H9 (cell line): ENCODE results near the gene PIP5K1A. TPM values are rescaled to one million over a fixed set of nuclear protein-coding genes. Genes with fewer than 3 reads are reported as not detected.

ENCODE experiments used
- DNase-seq: peaks from one replicate; pipeline ENCODE4 v3.0.0-alpha.2; 2017
- H2AFZ ChIP-seq: one replicate; pipeline ENCODE4 v1.6.1; 2013; ENCODE audit warnings: mild to moderate bottlenecking, low read length, control low read depth, moderate library complexity
- H2AK5ac ChIP-seq: 2 replicates; pipeline ENCODE4 v1.6.1; 2013; ENCODE audit warnings: low read length, control low read depth, mixed read lengths; ENCODE audit not compliant: insufficient read length
- H2BK120ac ChIP-seq: one replicate; pipeline ENCODE4 v1.6.1; 2013; ENCODE audit warnings: low read depth, mild to moderate bottlenecking, low read length, control low read depth, inconsistent platforms; ENCODE audit not compliant: poor library complexity, severe bottlenecking
- H2BK12ac ChIP-seq: 2 replicates; pipeline ENCODE4 v1.6.1; 2013; ENCODE audit warnings: low read length, control low read depth, mixed read lengths, low read depth; ENCODE audit not compliant: insufficient read length
- H2BK15ac ChIP-seq: 2 replicates; pipeline ENCODE4 v1.6.1; 2013; ENCODE audit warnings: low read depth, low read length, control low read depth
- H2BK20ac ChIP-seq: one replicate; pipeline ENCODE4 v1.6.1; 2013; ENCODE audit warnings: low read depth, mild to moderate bottlenecking, low read length, control low read depth, inconsistent platforms; ENCODE audit not compliant: poor library complexity, severe bottlenecking
- H2BK5ac ChIP-seq: 2 replicates; pipeline ENCODE4 v1.6.1; 2013; ENCODE audit warnings: low read length, control low read depth, mixed read lengths; ENCODE audit not compliant: insufficient read length
- H3K14ac ChIP-seq: 2 replicates; pipeline ENCODE4 v1.6.1; 2013; ENCODE audit warnings: low read length, control low read depth; ENCODE audit not compliant: insufficient read depth
- H3K18ac ChIP-seq: 2 replicates; pipeline ENCODE4 v1.6.1; 2013; ENCODE audit warnings: low read depth, mild to moderate bottlenecking, mixed read lengths, low read length, control low read depth; ENCODE audit not compliant: insufficient read length
- H3K23ac ChIP-seq: 2 replicates; pipeline ENCODE4 v1.6.1; 2013; ENCODE audit warnings: low read length, control low read depth, mixed read lengths, low read depth; ENCODE audit not compliant: insufficient read length
- H3K23me2 ChIP-seq: 2 replicates; pipeline ENCODE4 v1.6.1; 2013; ENCODE audit warnings: low read depth, mild to moderate bottlenecking, mixed read lengths, low read length, control low read depth; ENCODE audit not compliant: insufficient read length, poor library complexity, severe bottlenecking
- H3K27ac ChIP-seq: 2 replicates; pipeline ENCODE4 v1.5.1; 2013; ENCODE audit warnings: low read length, control low read depth, mixed read lengths, low read depth; ENCODE audit not compliant: insufficient read length
- H3K27me3 ChIP-seq: 2 replicates; pipeline ENCODE4 v1.6.1; 2013; ENCODE audit warnings: low read length, control low read depth, inconsistent platforms; ENCODE audit not compliant: insufficient read depth
- H3K4ac ChIP-seq: 2 replicates; pipeline ENCODE4 v1.6.1; 2013; ENCODE audit warnings: low read depth, mild to moderate bottlenecking, control low read depth, inconsistent platforms, low read length, moderate library complexity
- H3K4me1 ChIP-seq: 2 replicates; pipeline ENCODE4 v1.6.1; 2013; ENCODE audit warnings: low read length, control low read depth, inconsistent platforms; ENCODE audit not compliant: insufficient read depth
- H3K4me2 ChIP-seq: 2 replicates; pipeline ENCODE4 v1.6.1; 2013; ENCODE audit warnings: low read length, control low read depth, mixed read lengths; ENCODE audit not compliant: insufficient read length, insufficient read depth
- H3K56ac ChIP-seq: 2 replicates; pipeline ENCODE4 v1.6.1; 2013; ENCODE audit warnings: low read depth, mild to moderate bottlenecking, mixed read lengths, low read length, control low read depth; ENCODE audit not compliant: insufficient read length
- H3K79me1 ChIP-seq: 2 replicates; pipeline ENCODE4 v1.6.1; 2013; ENCODE audit warnings: low read depth, mild to moderate bottlenecking, moderate library complexity, low read length, control low read depth, inconsistent platforms; ENCODE audit not compliant: insufficient read depth, poor library complexity, severe bottlenecking
- H3K79me2 ChIP-seq: 2 replicates; pipeline ENCODE4 v1.6.1; 2013; ENCODE audit warnings: low read length, control low read depth, inconsistent platforms; ENCODE audit not compliant: insufficient read depth
- H3K9ac ChIP-seq: 2 replicates; pipeline ENCODE4 v1.6.1; 2013; ENCODE audit warnings: low read length, control low read depth, mixed read lengths; ENCODE audit not compliant: insufficient read length; ENCODE audit errors: extremely low read depth
- H3K9me3 ChIP-seq: one replicate; pipeline ENCODE4 v1.6.1; 2013; ENCODE audit warnings: low read depth, low read length, inconsistent platforms; ENCODE audit not compliant: control insufficient read depth
- H3T11ph ChIP-seq: one replicate; pipeline ENCODE4 v1.6.1; 2013; ENCODE audit warnings: mild to moderate bottlenecking, low read length, control low read depth, inconsistent platforms
- H4K20me1 ChIP-seq: one replicate; pipeline ENCODE4 v1.6.1; 2013; ENCODE audit not compliant: control insufficient read depth, insufficient read length, insufficient read depth
- H4K5ac ChIP-seq: 2 replicates; pipeline ENCODE4 v1.6.1; 2013; ENCODE audit warnings: low read depth, mild to moderate bottlenecking, mixed read lengths, low read length, control low read depth; ENCODE audit not compliant: insufficient read length
- H4K8ac ChIP-seq: replicated peaks from 2 replicates; pipeline ENCODE4 v1.6.1; 2013; ENCODE audit warnings: low read length, control low read depth, mixed read lengths, low read depth; ENCODE audit not compliant: insufficient read length
- H4K91ac ChIP-seq: 2 replicates; pipeline ENCODE4 v1.6.1; 2013; ENCODE audit warnings: low read depth, mild to moderate bottlenecking, moderate library complexity, mixed read lengths, low read length, control low read depth; ENCODE audit not compliant: insufficient read length
- H3K27ac Mint-ChIP-seq, 3 experiments: 2 replicates in 2 of 3; 3 replicates in 1 of 3; pipeline ENCODE4 v1.8.0; 2020 to 2021; ENCODE audit warnings: mixed read lengths in 3 of 3, mild to moderate bottlenecking in 1 of 3, moderate library complexity in 1 of 3
- H3K27me3 Mint-ChIP-seq: 2 replicates; pipeline ENCODE4 v1.8.0; 2021; ENCODE audit warnings: low read depth, mild to moderate bottlenecking, moderate library complexity, mixed read lengths
- H3K36me3 Mint-ChIP-seq, 3 experiments: 2 replicates in 2 of 3; 3 replicates in 1 of 3; pipeline ENCODE4 v1.8.0; 2020 to 2021; ENCODE audit warnings: low read depth in 3 of 3, mixed read lengths in 3 of 3; ENCODE audit not compliant: insufficient read depth in 1 of 3
- H3K4me1 Mint-ChIP-seq, 2 experiments: 2 replicates each; pipeline ENCODE4 v1.8.0; 2020; ENCODE audit warnings: mixed read lengths in 2 of 2
- H3K4me3 Mint-ChIP-seq, 2 experiments: 2 replicates in 1 of 2; 3 replicates in 1 of 2; pipeline ENCODE4 v1.8.0; 2020 to 2021; ENCODE audit warnings: mild to moderate bottlenecking in 2 of 2, mixed read lengths in 2 of 2, moderate library complexity in 1 of 2
- H3K9me3 Mint-ChIP-seq, 2 experiments: 2 replicates in 1 of 2; 3 replicates in 1 of 2; pipeline ENCODE4 v1.8.0; 2020; ENCODE audit warnings: mild to moderate bottlenecking in 2 of 2, mixed read lengths in 2 of 2, moderate library complexity in 1 of 2
- WGBS: extraction: QIAGEN DNeasy Blood & Tissue Kit; methylation state at CpG from one replicate; pipeline ENCODE4 v1.1.7; 2013; ENCODE audit warnings: missing lambda C conversion rate, low lambda C conversion rate, mixed read lengths; ENCODE audit not compliant: insufficient read length; ENCODE audit errors: extremely low coverage; 5-methylcytosine and 5-hydroxymethylcytosine counted together
- total RNA-seq: library from RNA; stranded (reverse); gene quantifications from 2 replicates; pipeline ENCODE4 v1.2.1, GENCODE V29; 2021
- TF ChIP-seq, protein P1 (sequence below): fragments of 200-600 bp; sonication (generic); conservative IDR thresholded peaks from 3 replicates; pipeline ENCODE4 v1.8.0; 2021; ENCODE audit warnings: antibody characterized with exemption, mild to moderate bottlenecking

The PIP5K1A gene
- total RNA-seq, 1 experiment from 2014 or later: 94.6 TPM

DNA sequence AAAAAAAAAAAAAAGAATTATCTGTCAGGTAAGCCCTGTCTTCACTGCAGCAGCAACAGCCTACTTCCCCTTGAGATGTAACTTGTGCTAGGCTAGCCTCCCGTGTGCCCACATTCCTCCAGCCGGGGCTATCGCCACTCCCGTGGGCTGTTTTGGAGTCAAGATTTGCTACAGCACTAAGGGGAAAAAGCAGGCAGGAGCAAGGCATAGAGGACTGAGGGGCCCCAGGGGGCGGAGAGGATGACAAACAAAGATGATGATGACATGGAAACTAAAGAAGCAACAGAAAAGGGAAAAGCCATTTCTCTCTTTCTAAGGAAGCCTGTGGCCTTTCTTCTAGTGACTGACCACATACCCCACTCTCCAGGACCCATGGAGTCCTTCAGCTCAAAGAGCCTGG, 40.0 kb upstream of the PIP5K1A start:
- H3K56ac ChIP-seq: no peak overlapping the region
- no peak overlapping the region for H3K14ac ChIP-seq
- no peaks in the 10 kb centered on the region for H3K23me2 ChIP-seq
- no peak overlapping the region for H2BK12ac ChIP-seq
- TF ChIP-seq, protein P1, sequence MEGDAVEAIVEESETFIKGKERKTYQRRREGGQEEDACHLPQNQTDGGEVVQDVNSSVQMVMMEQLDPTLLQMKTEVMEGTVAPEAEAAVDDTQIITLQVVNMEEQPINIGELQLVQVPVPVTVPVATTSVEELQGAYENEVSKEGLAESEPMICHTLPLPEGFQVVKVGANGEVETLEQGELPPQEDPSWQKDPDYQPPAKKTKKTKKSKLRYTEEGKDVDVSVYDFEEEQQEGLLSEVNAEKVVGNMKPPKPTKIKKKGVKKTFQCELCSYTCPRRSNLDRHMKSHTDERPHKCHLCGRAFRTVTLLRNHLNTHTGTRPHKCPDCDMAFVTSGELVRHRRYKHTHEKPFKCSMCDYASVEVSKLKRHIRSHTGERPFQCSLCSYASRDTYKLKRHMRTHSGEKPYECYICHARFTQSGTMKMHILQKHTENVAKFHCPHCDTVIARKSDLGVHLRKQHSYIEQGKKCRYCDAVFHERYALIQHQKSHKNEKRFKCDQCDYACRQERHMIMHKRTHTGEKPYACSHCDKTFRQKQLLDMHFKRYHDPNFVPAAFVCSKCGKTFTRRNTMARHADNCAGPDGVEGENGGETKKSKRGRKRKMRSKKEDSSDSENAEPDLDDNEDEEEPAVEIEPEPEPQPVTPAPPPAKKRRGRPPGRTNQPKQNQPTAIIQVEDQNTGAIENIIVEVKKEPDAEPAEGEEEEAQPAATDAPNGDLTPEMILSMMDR: no peak
- H4K5ac ChIP-seq: no peak overlapping the region
- no peak overlapping the region for H3K27ac ChIP-seq
- H4K8ac ChIP-seq: no peak overlapping the region
- Mint-ChIP-seq H3K9me3 (no peaks in the 10 kb centered on the region; a peak in 1 of 5 replicates), H3K4me1 (peaks cover 9 to 10% of the 10 kb centered on the region in 2 experiments; a peak in 3 of 4 replicates), H3K27me3 (no peaks in the 10 kb centered on the region), H3K4me3 (no peak overlapping the region; a peak in 1 of 5 replicates), H3K27ac (no peak overlapping the region; a peak in 1 of 7 replicates), H3K36me3 (peaks cover 5 to 29% (median 21%) of the 10 kb centered on the region in 3 experiments; a peak in 6 of 7 replicates)
- no peak overlapping the region for H2BK120ac ChIP-seq
- H2BK20ac ChIP-seq: no peak overlapping the region
- no peak overlapping the region for H2AK5ac ChIP-seq
- no peaks in the 10 kb centered on the region for H4K20me1 ChIP-seq
- H3K27me3 ChIP-seq: no peaks in the 10 kb centered on the region
- no peak for DNase-seq
- H3K18ac ChIP-seq: no peak overlapping the region
- no CpG with 5 or more reads among the region's 5 CpGs for WGBS
- H3K79me2 ChIP-seq: no peaks in the 10 kb centered on the region
- H3K4me1 ChIP-seq: no peaks in the 10 kb centered on the region
- H3K23ac ChIP-seq: no peak overlapping the region
- H3K4ac ChIP-seq: no peak overlapping the region
- H4K91ac ChIP-seq: no peak overlapping the region
- no peak overlapping the region for H3T11ph ChIP-seq
- no peak overlapping the region for H3K4me2 ChIP-seq
- H2BK15ac ChIP-seq: no peak overlapping the region
- no peak overlapping the region for H3K9ac ChIP-seq
- H2BK5ac ChIP-seq: no peak overlapping the region
- no peaks in the 10 kb centered on the region for H3K79me1 ChIP-seq
- no peaks in the 10 kb centered on the region for H3K9me3 ChIP-seq
- H2AFZ ChIP-seq: no peak overlapping the region
